ENCODE results near the gene PRKD1. TPM values are rescaled to one million over a fixed set of nuclear protein-coding genes. Genes with fewer than 3 reads are reported as not detected.

PRKD1 gene
- total RNA-seq, 1 experiment from 2014 or later = 2.7 TPM

GRCh38 chr14:29773990-29774389 lies 153.7 kb downstream of the PRKD1 start:
- Histone ChIP-seq H4K8ac (replicated peaks; ENCODE audit: insufficient read length, low read depth, low read length) (no peak overlapping the region), H3K4me1 (ENCODE audit: insufficient read depth, low read length) (no peaks in the 10 kb centered on the region), H4K20me1 (ENCODE audit: control insufficient read depth, insufficient read depth, insufficient read length) (no peaks in the 10 kb centered on the region), H3K4ac (ENCODE audit: low read depth, low read length) (no peak overlapping the region), H3K23ac (ENCODE audit: insufficient read length, low read depth, low read length) (no peak overlapping the region), H3K14ac (ENCODE audit: insufficient read depth, low read length) (no peak overlapping the region), H4K5ac (ENCODE audit: insufficient read length, low read depth, low read length) (no peak overlapping the region), H2AFZ (ENCODE audit: low read length) (no peak overlapping the region), H2BK15ac (ENCODE audit: low read depth, low read length) (no peak overlapping the region), H3T11ph (ENCODE audit: low read length) (no peak overlapping the region), H3K27me3 (ENCODE audit: insufficient read depth, low read length) (no peaks in the 10 kb centered on the region), H3K9me3 (ENCODE audit: control insufficient read depth, low read depth, low read length) (no peaks in the 10 kb centered on the region), H2BK5ac (ENCODE audit: insufficient read length, low read length) (no peak overlapping the region), H3K9ac (ENCODE audit: extremely low read depth, insufficient read length, low read length) (no peak overlapping the region), H3K23me2 (ENCODE audit: insufficient read length, low read depth, low read length, poor library complexity, severe bottlenecking) (no peaks in the 10 kb centered on the region), H3K56ac (ENCODE audit: insufficient read length, low read depth, low read length) (no peak overlapping the region), H2BK120ac (ENCODE audit: low read depth, low read length, poor library complexity, severe bottlenecking) (no peak overlapping the region), H3K27ac (ENCODE audit: insufficient read length, low read depth, low read length) (no peak overlapping the region), H3K18ac (ENCODE audit: insufficient read length, low read depth, low read length) (no peak overlapping the region), H3K79me1 (ENCODE audit: insufficient read depth, low read depth, low read length, poor library complexity, severe bottlenecking) (no peaks in the 10 kb centered on the region), H3K4me2 (ENCODE audit: insufficient read depth, insufficient read length, low read length) (no peak overlapping the region), H3K79me2 (ENCODE audit: insufficient read depth, low read length) (no peaks in the 10 kb centered on the region), H2BK12ac (ENCODE audit: insufficient read length, low read depth, low read length) (no peak overlapping the region), H2BK20ac (ENCODE audit: low read depth, low read length, poor library complexity, severe bottlenecking) (no peak overlapping the region), H4K91ac (ENCODE audit: insufficient read length, low read depth, low read length) (no peak overlapping the region), H2AK5ac (ENCODE audit: insufficient read length, low read length) (no peak overlapping the region)
- Mint-ChIP-seq H3K4me1 (no peaks in the 10 kb centered on the region; a peak in 1 of 4 replicates), H3K4me3 (no peak overlapping the region), H3K27me3 (ENCODE audit: low read depth) (peaks cover 6% of the 10 kb centered on the region; the same call in 1 of the 2 replicates), H3K9me3 (peaks cover 34 to 39% of the 10 kb centered on the region in 2 experiments), H3K36me3 (ENCODE audit: insufficient read depth in 1 of 3, low read depth in 3 of 3) (peaks cover 11 to 46% (median 12%) of the 10 kb centered on the region in 3 experiments), H3K27ac (no peak overlapping the region)
- TF ChIP-seq CTCF (conservative IDR thresholded peaks at IDR 0.05) = no peak
- no CpG with 5 or more reads among the region's 4 CpGs for WGBS (ENCODE audit: extremely low coverage, insufficient read length, low lambda C conversion rate)
- DNase-seq = no peak
